Measurements from ENCODE around the gene PLB1. TPM values are rescaled to one million over a fixed set of nuclear protein-coding genes. Genes with fewer than 3 reads are reported as not detected.

The PLB1 gene
- total and polyA plus RNA-seq, 2 donors (not counting 1 experiment from before 2014, with no cell fraction given) = 0.25 to 0.51 TPM

DNA sequence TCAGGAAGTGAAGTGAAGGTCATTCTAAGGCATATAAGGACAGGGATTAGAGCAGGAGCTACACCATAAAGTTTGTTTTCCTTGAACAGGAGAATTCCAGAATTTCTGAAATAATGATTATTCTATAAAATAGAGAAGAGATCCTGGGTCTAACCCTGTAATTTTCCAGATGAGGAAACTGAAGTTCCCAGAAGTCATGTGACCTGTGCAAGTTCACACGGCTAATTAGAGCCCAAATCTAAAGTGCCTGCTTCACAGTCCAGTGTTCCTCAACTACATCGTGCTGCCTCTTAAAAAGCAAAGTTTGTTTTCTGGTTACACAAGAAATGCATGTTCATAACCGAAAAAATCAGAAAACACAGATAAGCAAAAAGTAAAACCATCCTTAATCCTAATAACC lies 34.9 kb downstream of the PLB1 start:
- H3K27me3 ChIP-seq (replicated peaks in 1 of 4; ENCODE audit: control extremely low read depth in 1 of 4, control insufficient read depth in 3 of 4, insufficient read depth in 4 of 4, low read length in 3 of 4) = peaks cover 0 to 2% (median 0%) of the 10 kb centered on the region in 4 experiments
- H3K9ac ChIP-seq (ENCODE audit: low read length) = no peak overlapping the region
- H3K4me3 ChIP-seq (ENCODE audit: control extremely low read depth in 1 of 5, extremely low read depth in 1 of 5, insufficient read depth in 1 of 5, low read depth in 2 of 5, low read length in 4 of 5) = no peak overlapping the region
- Mint-ChIP-seq H3K27ac (no peak overlapping the region), H3K27me3 (peaks cover 16% of the 10 kb centered on the region), H3K4me1 (no peaks in the 10 kb centered on the region), H3K9me3 (ENCODE audit: insufficient read depth) (no peaks in the 10 kb centered on the region), H3K4me3 (no peak overlapping the region)
- no peak overlapping the region for H3K4me2 ChIP-seq (replicated peaks; ENCODE audit: low read depth, low read length, poor library complexity, severe bottlenecking)
- H3K4me1 ChIP-seq (ENCODE audit: control insufficient read depth in 2 of 2, insufficient read depth in 2 of 2, low read length in 2 of 2) = no peaks in the 10 kb centered on the region
- intact Hi-C loops (cut with micrococcal nuclease) = no loop called here
- ChIA-PET POLR2A (no interaction called here), CTCF (no interaction called here)
- no peak for TF ChIP-seq EZH2 (IDR thresholded peaks at IDR 0.05; ENCODE audit: borderline replicate concordance, insufficient read depth, low read depth, low read length, poor library complexity, severe bottlenecking)
- TF ChIP-seq, protein P1, sequence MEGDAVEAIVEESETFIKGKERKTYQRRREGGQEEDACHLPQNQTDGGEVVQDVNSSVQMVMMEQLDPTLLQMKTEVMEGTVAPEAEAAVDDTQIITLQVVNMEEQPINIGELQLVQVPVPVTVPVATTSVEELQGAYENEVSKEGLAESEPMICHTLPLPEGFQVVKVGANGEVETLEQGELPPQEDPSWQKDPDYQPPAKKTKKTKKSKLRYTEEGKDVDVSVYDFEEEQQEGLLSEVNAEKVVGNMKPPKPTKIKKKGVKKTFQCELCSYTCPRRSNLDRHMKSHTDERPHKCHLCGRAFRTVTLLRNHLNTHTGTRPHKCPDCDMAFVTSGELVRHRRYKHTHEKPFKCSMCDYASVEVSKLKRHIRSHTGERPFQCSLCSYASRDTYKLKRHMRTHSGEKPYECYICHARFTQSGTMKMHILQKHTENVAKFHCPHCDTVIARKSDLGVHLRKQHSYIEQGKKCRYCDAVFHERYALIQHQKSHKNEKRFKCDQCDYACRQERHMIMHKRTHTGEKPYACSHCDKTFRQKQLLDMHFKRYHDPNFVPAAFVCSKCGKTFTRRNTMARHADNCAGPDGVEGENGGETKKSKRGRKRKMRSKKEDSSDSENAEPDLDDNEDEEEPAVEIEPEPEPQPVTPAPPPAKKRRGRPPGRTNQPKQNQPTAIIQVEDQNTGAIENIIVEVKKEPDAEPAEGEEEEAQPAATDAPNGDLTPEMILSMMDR (IDR thresholded peaks at IDR 0.05) = no peak
- H3K79me2 ChIP-seq (ENCODE audit: control insufficient read depth, insufficient read depth, low read length) = no peaks in the 10 kb centered on the region
- H4K20me1 ChIP-seq (ENCODE audit: control insufficient read depth, insufficient read depth, low read length, poor library complexity, severe bottlenecking) = no peaks in the 10 kb centered on the region
- no peak overlapping the region for H2AFZ ChIP-seq (ENCODE audit: insufficient read depth, low read depth, low read length, poor library complexity, severe bottlenecking)
- WGBS (ENCODE audit: insufficient coverage) = 71% methylated on average over 1 of the region's 3 CpGs
- H3K36me3 ChIP-seq (replicated peaks in 1 of 2; ENCODE audit: control extremely low read depth in 1 of 2, control insufficient read depth in 1 of 2, extremely low read depth in 1 of 2, insufficient read depth in 2 of 2, low read length in 1 of 2) = no peaks in the 10 kb centered on the region
- DNase-seq = no peak
- H3K9me3 ChIP-seq (ENCODE audit: control extremely low read depth in 1 of 3, control insufficient read depth in 2 of 3, insufficient read depth in 1 of 3, low read length in 2 of 3) = no peaks in the 10 kb centered on the region
- ATAC-seq (ENCODE audit: low read depth) = no peak
- no peak overlapping the region for H3K27ac ChIP-seq (ENCODE audit: low read length in 2 of 2)

GRCh38 chr2:28532399-28532798 lies 36.5 kb downstream of the PLB1 start:
- no peaks in the 10 kb centered on the region for H4K20me1 ChIP-seq (ENCODE audit: control insufficient read depth, insufficient read depth, low read length, poor library complexity, severe bottlenecking)
- intact Hi-C loops (cut with micrococcal nuclease) = no loop called here
- Mint-ChIP-seq H3K4me1 (no peaks in the 10 kb centered on the region), H3K27ac (no peak overlapping the region), H3K4me3 (no peak overlapping the region), H3K27me3 (peaks cover 11% of the 10 kb centered on the region), H3K9me3 (ENCODE audit: insufficient read depth) (no peaks in the 10 kb centered on the region)
- ATAC-seq (ENCODE audit: low read depth) (no peak), DNase-seq (no peak)
- H3K79me2 ChIP-seq (ENCODE audit: control insufficient read depth, insufficient read depth, low read length) = no peaks in the 10 kb centered on the region
- H3K36me3 ChIP-seq (replicated peaks in 1 of 2; ENCODE audit: control extremely low read depth in 1 of 2, control insufficient read depth in 1 of 2, extremely low read depth in 1 of 2, insufficient read depth in 2 of 2, low read length in 1 of 2) = no peaks in the 10 kb centered on the region
- ChIA-PET CTCF (no interaction called here), POLR2A (no interaction called here)
- no peak overlapping the region for H3K4me3 ChIP-seq (ENCODE audit: control extremely low read depth in 1 of 5, extremely low read depth in 1 of 5, insufficient read depth in 1 of 5, low read depth in 2 of 5, low read length in 4 of 5)
- no peaks in the 10 kb centered on the region for H3K4me1 ChIP-seq (ENCODE audit: control insufficient read depth in 2 of 2, insufficient read depth in 2 of 2, low read length in 2 of 2)
- no peak overlapping the region for H3K27ac ChIP-seq (ENCODE audit: low read length in 2 of 2)
- TF ChIP-seq, protein P1 (IDR thresholded peaks at IDR 0.05) = no peak
- no peak for TF ChIP-seq EZH2 (IDR thresholded peaks at IDR 0.05; ENCODE audit: borderline replicate concordance, insufficient read depth, low read depth, low read length, poor library complexity, severe bottlenecking)
- no peak overlapping the region for H2AFZ ChIP-seq (ENCODE audit: insufficient read depth, low read depth, low read length, poor library complexity, severe bottlenecking)
- no peak overlapping the region for H3K9ac ChIP-seq (ENCODE audit: low read length)
- no peak overlapping the region for H3K4me2 ChIP-seq (replicated peaks; ENCODE audit: low read depth, low read length, poor library complexity, severe bottlenecking)
- no peaks in the 10 kb centered on the region for H3K27me3 ChIP-seq (replicated peaks in 1 of 4; ENCODE audit: control extremely low read depth in 1 of 4, control insufficient read depth in 3 of 4, insufficient read depth in 4 of 4, low read length in 3 of 4)
- WGBS (ENCODE audit: insufficient coverage) = 82% methylated on average over 3 of the region's 5 CpGs
- H3K9me3 ChIP-seq (ENCODE audit: control extremely low read depth in 1 of 3, control insufficient read depth in 2 of 3, insufficient read depth in 1 of 3, low read length in 2 of 3) = no peaks in the 10 kb centered on the region
